COLO668 (cell line): ENCODE results near the gene HSD17B14.

Source experiments
- DNase-seq: peaks from one replicate; lab custom pipeline; 2025; ENCODE audit not compliant: unreplicated experiment; lab: John Stamatoyannopoulos, UW

Gene HSD17B14

GRCh38 chr19:48830965-48831364 is 5.3 kb downstream of the HSD17B14 start:
- no peak for DNase-seq

GRCh38 chr19:48830088-48830487 is 6.2 kb downstream of the HSD17B14 start:
- no peak for DNase-seq

GRCh38 chr19:48826606-48827020 is 9.7 kb downstream of the HSD17B14 start:
- DNase-seq, result peak; percentile 44

GRCh38 chr19:48822514-48822913 is 13.8 kb downstream of the HSD17B14 start:
- DNase-seq, result no peak

- no peak for DNase-seq
These were observed 14.7 kb downstream of the HSD17B14 start for GRCh38 chr19:48821633-48822032.

- peak; percentile 47 for DNase-seq
These were observed 16.9 kb downstream of the HSD17B14 start for GRCh38 chr19:48819366-48819816.

GRCh38 chr19:48818234-48818820 is 18.0 kb downstream of the HSD17B14 start:
- DNase-seq, result peak; percentile 95

- DNase-seq, result peak; percentile 18
These were observed 18.6 kb downstream of the HSD17B14 start for GRCh38 chr19:48817585-48818124.

- peak; percentile 20 for DNase-seq
These were observed 20.3 kb downstream of the HSD17B14 start for GRCh38 chr19:48815870-48816501.

GRCh38 chr19:48814895-48815294 is 21.4 kb downstream of the HSD17B14 start:
- DNase-seq, result no peak

- no peak for DNase-seq
These were observed 23.0 kb downstream of the HSD17B14 start for GRCh38 chr19:48813123-48813913.

GRCh38 chr19:48812094-48812929 is 24.0 kb downstream of the HSD17B14 start:
- DNase-seq, result peak; percentile 90

GRCh38 chr19:48810151-48810550 is 26.1 kb downstream of the HSD17B14 start:
- no peak for DNase-seq

- no peak for DNase-seq
These were observed 28.5 kb downstream of the HSD17B14 start for GRCh38 chr19:48807590-48808308.

GRCh38 chr19:48806818-48807589 is 29.3 kb downstream of the HSD17B14 start:
- DNase-seq, result no peak

GRCh38 chr19:48806518-48806817 is 29.8 kb downstream of the HSD17B14 start:
- DNase-seq, result peak; percentile 29

- DNase-seq, result no peak
These were observed 30.8 kb downstream of the HSD17B14 start for GRCh38 chr19:48805452-48805851.

- DNase-seq, result no peak
These were observed 31.8 kb downstream of the HSD17B14 start for GRCh38 chr19:48804496-48804895.

GRCh38 chr19:48802623-48803022 is 33.7 kb downstream of the HSD17B14 start:
- DNase-seq, result no peak
